Osteocyte (in vitro differentiated cells): ENCODE results near the gene EIF2S2. TPM values are rescaled to one million over a fixed set of nuclear protein-coding genes. Genes with fewer than 3 reads are reported as not detected.

Experiments used
- DNase-seq: peaks from one replicate; pipeline ENCODE4 v3.0.0; 2021; ENCODE audit warnings: mixed read lengths; ENCODE audit not compliant: unreplicated experiment; ENCODE audit errors: extremely low spot score
- H3K27ac Mint-ChIP-seq: one replicate; pipeline ENCODE4 v1.8.0; 2021; ENCODE audit warnings: mild to moderate bottlenecking, mixed read lengths; ENCODE audit not compliant: unreplicated experiment
- H3K27me3 Mint-ChIP-seq: one replicate; pipeline ENCODE4 v1.8.0; 2021; ENCODE audit warnings: mixed read lengths; ENCODE audit not compliant: unreplicated experiment
- H3K36me3 Mint-ChIP-seq: one replicate; pipeline ENCODE4 v1.8.0; 2021; ENCODE audit warnings: mixed read lengths; ENCODE audit not compliant: unreplicated experiment
- H3K4me1 Mint-ChIP-seq: one replicate; pipeline ENCODE4 v1.8.0; 2021; ENCODE audit warnings: mixed read lengths; ENCODE audit not compliant: unreplicated experiment
- H3K4me3 Mint-ChIP-seq: one replicate; pipeline ENCODE4 v1.8.0; 2021; ENCODE audit warnings: mild to moderate bottlenecking, moderate library complexity, mixed read lengths; ENCODE audit not compliant: unreplicated experiment
- H3K9me3 Mint-ChIP-seq: one replicate; pipeline ENCODE4 v1.8.0; 2021; ENCODE audit warnings: mixed read lengths; ENCODE audit not compliant: unreplicated experiment
- CTCF ChIP-seq: fragments of 200-600 bp; sonication (generic); IDR thresholded peaks from 2 replicates; pipeline ENCODE4 v1.5.0; 2021; ENCODE audit warnings: antibody characterized with exemption, mild to moderate bottlenecking, moderate library complexity
- total RNA-seq: library from RNA; stranded (reverse); gene quantifications from 2 replicates; pipeline ENCODE4 v1.2.1, GENCODE V29; 2021

Gene EIF2S2
- total RNA-seq, 1 donor from 2014 or later = 87.9 TPM

- Mint-ChIP-seq H3K9me3 (no peaks in the 10 kb centered on the region), H3K36me3 (peaks cover 5% of the 10 kb centered on the region), H3K4me1 (peaks cover 13% of the 10 kb centered on the region), H3K27me3 (no peaks in the 10 kb centered on the region), H3K4me3 (no peak overlapping the region), H3K27ac (no peak overlapping the region)
- DNase-seq = no peak
- no peak for TF ChIP-seq CTCF
Observed at GRCh38 chr20:34072076-34072475, 40.0 kb downstream of the EIF2S2 start.

- Mint-ChIP-seq H3K27ac (no peak overlapping the region), H3K4me1 (peaks cover 25% of the 10 kb centered on the region), H3K4me3 (no peak overlapping the region), H3K27me3 (no peaks in the 10 kb centered on the region), H3K36me3 (peaks cover 3% of the 10 kb centered on the region), H3K9me3 (no peaks in the 10 kb centered on the region)
- no peak for TF ChIP-seq CTCF
- no peak for DNase-seq
Observed at GRCh38 chr20:34070859-34071258, 41.2 kb downstream of the EIF2S2 start.

GRCh38 chr20:34070079-34070439 is 42.0 kb downstream of the EIF2S2 start:
- no peak for DNase-seq
- no peak for TF ChIP-seq CTCF
- Mint-ChIP-seq H3K4me3 (no peak overlapping the region), H3K36me3 (peaks cover 3% of the 10 kb centered on the region), H3K4me1 (peaks cover 33% of the 10 kb centered on the region), H3K27me3 (no peaks in the 10 kb centered on the region), H3K27ac (no peak overlapping the region), H3K9me3 (no peaks in the 10 kb centered on the region)

GRCh38 chr20:34069341-34070078 is 42.5 kb downstream of the EIF2S2 start:
- H3K36me3 Mint-ChIP-seq = peaks cover 3% of the 10 kb centered on the region
- peak; percentile 86 for TF ChIP-seq CTCF
- DNase-seq = peak; percentile 88
- no peaks in the 10 kb centered on the region for H3K27me3 Mint-ChIP-seq
- no peaks in the 10 kb centered on the region for H3K9me3 Mint-ChIP-seq
- no peak overlapping the region for H3K27ac Mint-ChIP-seq
- H3K4me3 Mint-ChIP-seq = no peak overlapping the region
- peaks cover 38% of the 10 kb centered on the region for H3K4me1 Mint-ChIP-seq

- DNase-seq = no peak
- Mint-ChIP-seq H3K36me3 (no peaks in the 10 kb centered on the region), H3K4me3 (no peak overlapping the region), H3K27ac (peak overlapping the region; percentile 38), H3K4me1 (peaks cover 38% of the 10 kb centered on the region), H3K27me3 (no peaks in the 10 kb centered on the region), H3K9me3 (no peaks in the 10 kb centered on the region)
- no peak for TF ChIP-seq CTCF
Observed at GRCh38 chr20:34068001-34068400, 44.0 kb downstream of the EIF2S2 start.
